Measurements from ENCODE around the gene ERBB4.

ERBB4 gene

DNA sequence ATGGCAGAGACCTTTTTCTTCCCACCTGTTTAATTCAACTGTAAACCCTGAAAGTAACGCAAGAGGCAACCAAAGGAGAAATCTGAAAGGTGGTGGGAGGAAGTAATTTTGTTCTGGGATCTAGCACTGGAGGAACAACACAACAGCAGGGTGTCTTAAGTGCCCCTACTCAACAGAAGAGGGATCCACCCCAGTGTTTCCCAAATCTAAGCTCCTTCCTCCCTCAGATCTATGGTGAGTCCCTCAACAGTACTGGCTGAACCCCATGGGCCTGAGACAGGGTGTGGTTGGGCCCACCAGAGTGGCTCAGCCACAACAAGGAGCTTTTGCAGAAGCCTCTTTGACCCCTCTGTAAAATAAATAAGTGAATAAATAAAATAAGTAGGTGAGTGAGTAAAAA, 790.3 kb downstream of the ERBB4 start:
- TF ChIP-seq, protein P1, sequence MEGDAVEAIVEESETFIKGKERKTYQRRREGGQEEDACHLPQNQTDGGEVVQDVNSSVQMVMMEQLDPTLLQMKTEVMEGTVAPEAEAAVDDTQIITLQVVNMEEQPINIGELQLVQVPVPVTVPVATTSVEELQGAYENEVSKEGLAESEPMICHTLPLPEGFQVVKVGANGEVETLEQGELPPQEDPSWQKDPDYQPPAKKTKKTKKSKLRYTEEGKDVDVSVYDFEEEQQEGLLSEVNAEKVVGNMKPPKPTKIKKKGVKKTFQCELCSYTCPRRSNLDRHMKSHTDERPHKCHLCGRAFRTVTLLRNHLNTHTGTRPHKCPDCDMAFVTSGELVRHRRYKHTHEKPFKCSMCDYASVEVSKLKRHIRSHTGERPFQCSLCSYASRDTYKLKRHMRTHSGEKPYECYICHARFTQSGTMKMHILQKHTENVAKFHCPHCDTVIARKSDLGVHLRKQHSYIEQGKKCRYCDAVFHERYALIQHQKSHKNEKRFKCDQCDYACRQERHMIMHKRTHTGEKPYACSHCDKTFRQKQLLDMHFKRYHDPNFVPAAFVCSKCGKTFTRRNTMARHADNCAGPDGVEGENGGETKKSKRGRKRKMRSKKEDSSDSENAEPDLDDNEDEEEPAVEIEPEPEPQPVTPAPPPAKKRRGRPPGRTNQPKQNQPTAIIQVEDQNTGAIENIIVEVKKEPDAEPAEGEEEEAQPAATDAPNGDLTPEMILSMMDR (IDR thresholded peaks at IDR 0.05; ENCODE audit: insufficient read depth, low read depth, low read length, missing control alignments), result no peak
- DNase-seq (ENCODE audit: low read depth), result no peak
- H3K4me3 ChIP-seq (ENCODE audit: low read length), result no peak overlapping the region

DNA sequence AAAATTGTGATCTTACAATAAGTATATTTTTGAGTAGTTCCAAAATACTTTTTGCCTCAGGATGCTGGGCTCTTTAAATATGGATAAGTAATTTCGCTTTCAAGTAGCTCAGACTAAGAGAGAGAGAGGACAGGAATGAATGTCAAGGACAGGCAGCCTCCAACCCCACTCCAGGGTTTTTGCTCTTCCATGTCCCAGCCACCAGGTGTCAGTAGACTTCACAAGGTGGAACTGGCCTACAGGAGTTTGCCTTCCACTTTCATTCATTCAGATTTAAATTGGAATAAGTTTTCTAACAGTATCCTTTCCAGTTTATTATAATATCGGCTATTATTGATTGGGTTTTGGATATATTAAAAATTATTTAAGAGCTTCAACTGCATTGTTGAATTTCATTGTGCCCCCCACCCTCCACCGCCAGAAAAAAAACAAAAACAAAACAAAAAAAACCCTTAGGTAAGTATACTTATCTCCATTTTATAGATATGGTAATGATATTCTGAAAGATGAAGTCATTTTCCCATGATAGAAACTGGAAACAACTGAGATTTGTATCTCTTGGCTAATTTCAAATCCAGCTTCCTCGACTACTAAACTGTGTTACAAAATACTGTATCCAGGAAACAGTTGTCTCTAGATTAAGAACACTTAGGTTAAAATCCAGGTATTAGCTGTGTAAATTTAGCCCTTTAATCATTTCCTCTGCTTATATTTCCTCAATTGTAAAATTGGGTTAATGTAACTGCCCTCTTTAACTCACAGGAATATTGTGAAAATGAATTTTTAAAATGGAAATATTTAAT, 793.1 kb downstream of the ERBB4 start:
- no peak overlapping the region for H3K4me3 ChIP-seq (ENCODE audit: low read length)
- TF ChIP-seq, protein P1 (IDR thresholded peaks at IDR 0.05; ENCODE audit: insufficient read depth, low read depth, low read length, missing control alignments), result peak; percentile 99
- DNase-seq (ENCODE audit: low read depth), result peak; percentile 67

DNA sequence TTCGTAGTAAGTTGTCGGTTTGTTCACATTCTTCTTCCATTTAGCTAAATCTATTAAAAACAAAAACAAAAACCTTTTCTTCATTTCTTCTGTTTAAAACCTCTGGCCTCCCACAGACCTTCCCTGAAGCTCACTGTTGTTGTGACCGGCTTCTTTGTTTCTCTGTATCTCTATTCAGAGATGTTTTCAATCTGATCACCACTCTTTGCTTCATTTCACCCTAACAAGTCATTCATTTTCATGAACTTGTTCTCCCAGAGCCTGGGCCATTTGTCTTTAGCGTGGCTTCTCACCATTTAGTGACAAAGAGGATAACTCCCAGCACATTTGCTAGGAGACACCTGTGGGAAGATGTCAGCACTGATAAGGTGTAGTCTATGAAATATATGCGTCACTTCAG, 794.2 kb downstream of the ERBB4 start:
- no peak overlapping the region for H3K4me3 ChIP-seq (ENCODE audit: low read length)
- TF ChIP-seq, protein P1 (IDR thresholded peaks at IDR 0.05; ENCODE audit: insufficient read depth, low read depth, low read length, missing control alignments), result no peak
- no peak for DNase-seq (ENCODE audit: low read depth)

DNA sequence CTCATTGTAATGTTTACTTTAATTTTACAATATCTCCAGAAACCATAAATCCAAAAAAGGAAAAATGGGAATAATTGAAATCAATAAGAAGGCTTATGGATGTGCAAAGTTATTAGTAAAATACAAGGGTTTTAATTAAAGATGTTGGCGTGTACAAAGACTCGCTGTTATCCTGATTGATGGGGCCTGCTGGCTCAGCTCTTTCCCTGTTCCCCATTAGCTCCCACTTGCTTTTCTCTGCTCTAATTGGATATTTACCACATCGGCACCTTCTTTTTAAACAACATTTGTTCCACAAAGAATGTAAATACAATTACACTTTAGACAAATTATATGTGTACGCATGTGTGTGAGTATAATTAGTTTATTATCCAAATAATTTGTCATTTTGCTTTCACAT, 796.6 kb downstream of the ERBB4 start:
- DNase-seq (ENCODE audit: low read depth), result no peak
- TF ChIP-seq, protein P1 (IDR thresholded peaks at IDR 0.05; ENCODE audit: insufficient read depth, low read depth, low read length, missing control alignments), result no peak
- no peak overlapping the region for H3K4me3 ChIP-seq (ENCODE audit: low read length)

DNA sequence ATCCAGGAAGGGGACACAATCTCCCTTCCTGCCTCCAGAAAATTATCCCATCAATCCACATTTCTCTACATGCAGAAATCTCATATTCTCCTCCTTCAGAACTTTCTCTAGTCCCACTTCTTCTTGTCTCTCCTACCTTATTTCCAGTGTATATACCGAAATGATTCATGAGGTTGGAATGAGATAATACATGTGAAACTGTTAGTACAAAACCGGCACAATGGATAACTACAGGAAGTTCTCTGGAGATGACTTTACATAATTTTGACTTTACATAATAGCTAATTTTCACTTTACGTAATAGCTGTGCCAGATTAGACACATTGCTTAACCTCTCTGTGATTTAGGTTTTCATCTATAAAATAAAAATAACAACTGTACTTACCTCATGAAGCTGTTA, 801.3 kb downstream of the ERBB4 start:
- H3K4me3 ChIP-seq (ENCODE audit: low read length), result no peak overlapping the region
- DNase-seq (ENCODE audit: low read depth), result peak; percentile 71
- TF ChIP-seq, protein P1 (IDR thresholded peaks at IDR 0.05; ENCODE audit: insufficient read depth, low read depth, low read length, missing control alignments), result no peak

DNA sequence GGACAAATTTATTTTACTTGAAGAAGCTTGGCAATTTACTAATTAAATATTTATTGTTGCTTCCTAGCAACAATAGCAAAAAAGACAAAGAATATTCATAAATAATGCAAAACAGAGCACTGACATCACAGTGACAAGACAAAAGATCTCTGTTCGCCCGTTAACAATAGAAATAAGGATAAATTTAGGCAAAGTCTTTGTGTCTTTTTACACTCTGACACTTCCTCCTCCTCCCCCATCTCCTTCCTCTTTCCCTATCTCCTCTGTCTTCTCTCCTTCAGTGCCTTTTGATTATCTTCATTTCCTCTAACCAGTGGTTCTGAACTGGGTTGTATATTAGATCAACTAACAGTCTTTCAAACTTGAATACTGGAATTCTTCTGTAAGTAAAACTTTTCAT, 808.4 kb downstream of the ERBB4 start:
- DNase-seq (ENCODE audit: low read depth), result no peak
- no peak overlapping the region for H3K4me3 ChIP-seq (ENCODE audit: low read length)
- TF ChIP-seq, protein P1 (IDR thresholded peaks at IDR 0.05; ENCODE audit: insufficient read depth, low read depth, low read length, missing control alignments), result no peak

DNA sequence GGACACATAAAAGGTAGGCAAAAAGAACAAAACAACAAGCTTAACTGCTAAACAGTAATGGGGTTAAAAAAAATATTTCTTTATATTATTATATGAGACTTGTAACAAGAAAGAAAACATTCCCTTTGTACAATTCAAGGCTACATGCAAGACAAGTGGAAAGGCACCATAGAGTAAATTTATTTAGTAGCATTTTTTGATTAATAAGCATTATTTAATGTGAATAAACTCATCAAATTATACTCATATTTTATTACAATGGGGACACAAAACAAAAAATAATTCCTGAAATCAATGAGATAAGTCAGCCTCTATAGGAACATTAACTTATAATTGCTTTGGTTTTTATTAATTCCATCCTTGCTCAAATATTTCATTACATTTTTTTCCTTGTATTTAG, 809.2 kb downstream of the ERBB4 start:
- DNase-seq (ENCODE audit: low read depth), result no peak
- H3K4me3 ChIP-seq (ENCODE audit: low read length), result no peak overlapping the region
- TF ChIP-seq, protein P1 (IDR thresholded peaks at IDR 0.05; ENCODE audit: insufficient read depth, low read depth, low read length, missing control alignments), result no peak

Measured in epithelial cell of esophagus (primary cell).